ENCODE results near the gene CMTM2. TPM values are rescaled to one million over a fixed set of nuclear protein-coding genes. Genes with fewer than 3 reads are reported as not detected.

The CMTM2 gene
- total RNA-seq, 2 donors from 2014 or later: not detected

GRCh38 chr16:66618588-66619375 is 39.5 kb downstream of the CMTM2 start:
- intact Hi-C loops (cut with DNase I): no loop called here
- Histone ChIP-seq H3K9me3 (no peaks in the 10 kb centered on the region), H3K4me3 (no peak overlapping the region), H3K4me1 (peaks cover 9% of the 10 kb centered on the region), H3K36me3 (replicated peaks in 1 of 2; ENCODE audit: insufficient read depth in 1 of 2, low read depth in 2 of 2) (peaks cover 0 to 7% of the 10 kb centered on the region in 2 donors), H3K27me3 (no peaks in the 10 kb centered on the region), H3K27ac (no peak overlapping the region)
- TF ChIP-seq CTCF (IDR thresholded peaks at IDR 0.05): no peak
- TF ChIP-seq POLR2A (IDR thresholded peaks at IDR 0.05): no peak
- 80 to 88% methylated on average over 10 of the region's 10 CpGs for WGBS, 2 donors
- DNase-seq: peak in 1 of 4 donors; percentile 30
- ATAC-seq: no peak

GRCh38 chr16:66619534-66620428 is 40.5 kb downstream of the CMTM2 start:
- no peaks in the 10 kb centered on the region for H3K9me3 ChIP-seq
- H3K4me1 ChIP-seq: peaks cover 9% of the 10 kb centered on the region
- DNase-seq (no peak), ATAC-seq (no peak)
- no peak overlapping the region for H3K27ac ChIP-seq
- WGBS, 2 donors: 81 to 86% methylated on average over 12 of the region's 12 CpGs
- intact Hi-C loops (cut with DNase I): no loop called here
- TF ChIP-seq CTCF (IDR thresholded peaks at IDR 0.05) (no peak), POLR2A (IDR thresholded peaks at IDR 0.05) (no peak)
- H3K36me3 ChIP-seq (replicated peaks in 1 of 2; ENCODE audit: insufficient read depth in 1 of 2, low read depth in 2 of 2): peaks cover 0 to 6% of the 10 kb centered on the region in 2 donors
- no peaks in the 10 kb centered on the region for H3K27me3 ChIP-seq
- H3K4me3 ChIP-seq: no peak overlapping the region

DNA sequence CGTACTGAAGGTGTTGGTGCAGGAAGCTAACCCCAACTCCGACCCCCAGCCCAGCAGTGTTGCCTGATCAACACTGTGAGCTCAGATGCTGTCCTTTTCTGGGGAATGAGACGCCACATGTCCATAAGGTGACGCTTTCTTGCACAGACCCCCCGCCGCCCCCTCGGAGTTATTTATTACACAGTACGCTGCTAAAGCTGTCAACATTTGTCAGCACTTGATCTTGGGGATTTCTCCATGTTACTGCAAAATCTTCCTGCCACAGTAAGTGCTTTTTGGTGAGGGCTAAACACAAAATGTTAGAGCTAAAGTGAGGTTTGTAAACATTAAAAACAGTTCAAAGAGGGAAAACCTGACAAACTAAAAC is 41.1 kb downstream of the CMTM2 start:
- Histone ChIP-seq H3K4me1 (peaks cover 9% of the 10 kb centered on the region), H3K4me3 (no peak overlapping the region), H3K27ac (no peak overlapping the region), H3K9me3 (no peaks in the 10 kb centered on the region), H3K27me3 (no peaks in the 10 kb centered on the region), H3K36me3 (replicated peaks in 1 of 2; ENCODE audit: insufficient read depth in 1 of 2, low read depth in 2 of 2) (peaks cover 0 to 5% of the 10 kb centered on the region in 2 donors)
- DNase-seq (no peak), ATAC-seq (no peak)
- intact Hi-C loops (cut with DNase I): no loop called here
- 87% methylated on average over 8 of the region's 8 CpGs for WGBS, 2 donors
- TF ChIP-seq POLR2A (IDR thresholded peaks at IDR 0.05) (no peak), CTCF (IDR thresholded peaks at IDR 0.05) (no peak)

- intact Hi-C loops (cut with DNase I): no loop called here
- TF ChIP-seq POLR2A (IDR thresholded peaks at IDR 0.05): no peak
- no peak for TF ChIP-seq CTCF (IDR thresholded peaks at IDR 0.05)
- H3K36me3 ChIP-seq (replicated peaks in 1 of 2; ENCODE audit: insufficient read depth in 1 of 2, low read depth in 2 of 2): peaks cover 0 to 4% of the 10 kb centered on the region in 2 donors
- H3K9me3 ChIP-seq: no peaks in the 10 kb centered on the region
- H3K27ac ChIP-seq: no peak overlapping the region
- no peaks in the 10 kb centered on the region for H3K27me3 ChIP-seq
- peaks cover 9% of the 10 kb centered on the region for H3K4me1 ChIP-seq
- DNase-seq (no peak), ATAC-seq (no peak)
- H3K4me3 ChIP-seq: no peak overlapping the region
- 94 to 95% methylated on average over 14 of the region's 14 CpGs for WGBS, 2 donors
Measured at GRCh38 chr16:66621973-66622372, 42.7 kb downstream of the CMTM2 start.
